ENCODE results near the gene PREX1. TPM values are rescaled to one million over a fixed set of nuclear protein-coding genes. Genes with fewer than 3 reads are reported as not detected.

Gene PREX1
- total and polyA plus RNA-seq, 2 donors (not counting 3 experiments of a cell fraction or from before 2014, with no cell fraction given), result 51.3 to 72.9 TPM

GRCh38 chr20:48623906-48624265 is 203.9 kb downstream of the PREX1 start:
- Histone ChIP-seq H3K9me3 (replicated peaks; ENCODE audit: control insufficient read depth, insufficient read depth, low read length) (no peaks in the 10 kb centered on the region), H3K27me3 (ENCODE audit: control insufficient read depth in 2 of 2, insufficient read depth in 2 of 2, low read length in 2 of 2) (no peaks in the 10 kb centered on the region), H3K79me2 (ENCODE audit: control insufficient read depth, insufficient read depth, low read length) (no peaks in the 10 kb centered on the region), H3K4me1 (ENCODE audit: control insufficient read depth, extremely low read depth, insufficient read depth, low read length) (peaks cover 12% of the 10 kb centered on the region), H3K9ac (replicated peaks; ENCODE audit: extremely low read depth, insufficient read depth, low read length) (no peak overlapping the region), H3K27ac (ENCODE audit: insufficient read depth, low read depth, low read length) (no peak overlapping the region), H4K20me1 (replicated peaks; ENCODE audit: control insufficient read depth, extremely low read depth, insufficient read depth, low read length) (no peaks in the 10 kb centered on the region), H3K4me2 (ENCODE audit: insufficient read depth, low read length) (no peak overlapping the region), H3K9me1 (replicated peaks; ENCODE audit: control insufficient read depth, extremely low read depth, insufficient read depth, low read length) (no peaks in the 10 kb centered on the region), H3K4me3 (replicated peaks in 1 of 3; ENCODE audit: insufficient read depth in 1 of 3, low read depth in 1 of 3, low read length in 3 of 3) (no peak overlapping the region), H2AFZ (ENCODE audit: low read depth, low read length) (no peak overlapping the region), H3K36me3 (ENCODE audit: control insufficient read depth in 2 of 2, extremely low read depth in 1 of 2, insufficient read depth in 2 of 2, low read length in 2 of 2) (peaks cover 0 to 27% of the 10 kb centered on the region in 2 experiments)
- POLR2A ChIA-PET, result no interaction called here
- FAIRE-seq, result no peak
- dilution Hi-C loops (cut with MboI; ENCODE audit: extremely low pct_ligation_motif_present, low sequenced_read_pairs) (no loop called here), intact Hi-C loops (cut with micrococcal nuclease) (loop anchor here (5.0 kb wide), 2 partner anchors 652 to 1427 kb away; no protein-coding TSS in a partner anchor)
- TF ChIP-seq MYC (IDR thresholded peaks at IDR 0.05; ENCODE audit: low read depth, low read length), result no peak
- TF ChIP-seq FOS (IDR thresholded peaks at IDR 0.05; ENCODE audit: borderline replicate concordance, insufficient read depth, low read length), result no peak
- no peak for TF ChIP-seq EZH2 (IDR thresholded peaks at IDR 0.05; ENCODE audit: borderline replicate concordance, low read depth, low read length, severe bottlenecking)
- no peak for TF ChIP-seq POLR2AphosphoS5 (IDR thresholded peaks at IDR 0.05; ENCODE audit: insufficient read depth, low read depth, low read length)
- TF ChIP-seq POLR2A (IDR thresholded peaks at IDR 0.05; ENCODE audit: low read depth, low read length), result no peak
- TF ChIP-seq GATA2 (IDR thresholded peaks at IDR 0.05; ENCODE audit: insufficient read depth, insufficient read length, low read depth, low read length), result no peak
- TF ChIP-seq CTCF (IDR thresholded peaks at IDR 0.05; ENCODE audit: extremely low read depth in 1 of 2, insufficient read depth in 1 of 2, low read depth in 1 of 2, low read length in 2 of 2), result no peak
- TF ChIP-seq JUN (IDR thresholded peaks at IDR 0.05; ENCODE audit: borderline replicate concordance, insufficient read depth, insufficient read length, low read depth), result no peak
- TF ChIP-seq MAX (IDR thresholded peaks at IDR 0.05; ENCODE audit: insufficient read depth, insufficient read length), result no peak
- CTCF ChIA-PET, result interaction anchor here (0.8 to 1.3 kb wide), 4 partner anchors 11 to 961 kb away, joined by 3 to 4 read pairs (median 3); no protein-coding TSS in a partner anchor
- no peak for DNase-seq (ENCODE audit: low read depth, low spot score)
- no TSS peak for BruUV-seq (replicated peaks)
